HepG2 (cell line): ENCODE results near the gene PTPN14. TPM values are rescaled to one million over a fixed set of nuclear protein-coding genes. Genes with fewer than 3 reads are reported as not detected.

Experiments
- ATAC-seq: fragments of 200-7000 bp; cut with Tn5 transposase; 3 replicates; pipeline ENCODE4 v1.9.1; 2020; ENCODE audit warnings: mild to moderate bottlenecking, moderate library complexity
- BruUV-seq: library from RNA; stranded (reverse); fragments of 400-500 nt; replicated peaks from 2 replicates; lab custom pipeline; 2021; lab: Mats Ljungman, UMichigan
- CTCF ChIA-PET: fragments of 300-600 bp; formaldehyde crosslinking; extraction: SDS; loops from one replicate; lab custom pipeline; 2021; ENCODE audit warnings: low total read pairs, inconsistent platforms, low intra/inter-chr PET ratio; lab: Yijun Ruan, JAX
- POLR2A ChIA-PET: fragments of 350-600 bp; sonication (Branson Sonifier 250); formaldehyde crosslinking; loops from one replicate; lab custom pipeline; 2020; ENCODE audit warnings: antibody characterized with exemption, inconsistent platforms; lab: Yijun Ruan, JAX
- DNase-seq: peaks from one replicate; pipeline ENCODE4 v3.0.0-alpha.2; 2015; ENCODE audit warnings: low spot score
- FAIRE-seq: peaks from 3 replicates; lab custom pipeline; 2011; peaks lifted over from hg19 to GRCh38; lab: Jason Lieb, UNC
- H2AFZ ChIP-seq: one replicate; pipeline ENCODE4 v1.6.1; 2011; ENCODE audit warnings: low read length, inconsistent platforms
- H3K27ac ChIP-seq: fragments of 300-600 bp; 3 replicates; pipeline ENCODE4 v1.8.0; 2011; ENCODE audit warnings: mixed run types, mild to moderate bottlenecking, mixed read lengths, low read length, inconsistent platforms; ENCODE audit not compliant: insufficient read depth; ENCODE audit errors: extremely low read length
- H3K27me3 ChIP-seq, 2 experiments: fragments of 200-600 bp in 1 of 2; 2 replicates in 1 of 2; 3 replicates in 1 of 2; pipeline versions ENCODE4 v1.6.0 to v1.8.0; 2011; ENCODE audit warnings: low read length in 2 of 2, mild to moderate bottlenecking in 2 of 2, moderate library complexity in 2 of 2, inconsistent platforms in 1 of 2; ENCODE audit not compliant: insufficient read depth in 2 of 2, control insufficient read depth in 1 of 2
- H3K36me3 ChIP-seq, 2 experiments: fragments of 200-600 bp in 1 of 2; replicated peaks in 1 of 2; 2 replicates in 1 of 2; 3 replicates in 1 of 2; pipeline versions ENCODE4 v1.5.1 to v1.8.0; 2011; ENCODE audit warnings: low read length in 2 of 2, inconsistent platforms in 1 of 2; ENCODE audit not compliant: insufficient read depth in 2 of 2, control insufficient read depth in 1 of 2
- H3K4me1 ChIP-seq: 2 replicates; pipeline ENCODE4 v1.5.1; 2012; ENCODE audit warnings: low read length, inconsistent platforms; ENCODE audit not compliant: insufficient read depth
- H3K4me2 ChIP-seq: 2 replicates; pipeline ENCODE4 v1.6.0; 2011; ENCODE audit warnings: low read depth, low read length, inconsistent platforms
- H3K4me3 ChIP-seq, 3 experiments: fragments of 200-600 bp in 1 of 3; sonication (generic), shearing (Covaris generic) in 1 of 3; replicated peaks in 1 of 3; 2 replicates each; pipeline ENCODE4 v1.5.1; 2011 to 2016; ENCODE audit warnings: low read length in 3 of 3, inconsistent platforms in 2 of 3, low read depth in 2 of 3, mild to moderate bottlenecking in 2 of 3, control low read depth in 1 of 3, mixed read lengths in 1 of 3; ENCODE audit not compliant: insufficient read depth in 1 of 3
- H3K79me2 ChIP-seq: one replicate; pipeline ENCODE4 v1.6.1; 2011; ENCODE audit warnings: low read length, inconsistent platforms; ENCODE audit not compliant: insufficient read depth
- H3K9ac ChIP-seq: 2 replicates; pipeline ENCODE4 v1.6.0; 2011; ENCODE audit warnings: mild to moderate bottlenecking, low read depth, low read length, inconsistent platforms; ENCODE audit not compliant: insufficient read depth
- H3K9me3 ChIP-seq: 2 replicates; pipeline ENCODE4 v1.5.1; 2012; ENCODE audit warnings: mild to moderate bottlenecking, low read length
- H4K20me1 ChIP-seq: 2 replicates; pipeline ENCODE4 v1.6.0; 2011; ENCODE audit warnings: inconsistent platforms, mild to moderate bottlenecking, low read length, moderate library complexity; ENCODE audit not compliant: insufficient read depth
- ARNT ChIP-seq: fragments of 450-650 bp; IDR thresholded peaks from 2 replicates; pipeline ENCODE4 v1.6.1; 2017
- CENPX ChIP-seq: sonication (generic); formaldehyde crosslinking; IDR thresholded peaks from 2 replicates; pipeline ENCODE4 v1.9.0; 2021; ENCODE audit warnings: mild to moderate bottlenecking, missing genetic modification reagents, moderate library complexity
- FOSL1 ChIP-seq: sonication (generic); formaldehyde crosslinking; IDR thresholded peaks from 2 replicates; pipeline ENCODE4 v1.9.0; 2021; ENCODE audit warnings: missing genetic modification reagents, borderline replicate concordance
- PCBP1 ChIP-seq: fragments of 200-400 bp; formaldehyde crosslinking; IDR thresholded peaks from 2 replicates; pipeline ENCODE4 v1.6.1; 2017; ENCODE audit warnings: mild to moderate bottlenecking, low read depth, low read length, borderline replicate concordance
- SRSF1 ChIP-seq: fragments of 200-400 bp; formaldehyde crosslinking; optimal IDR thresholded peaks from 2 replicates; pipeline ENCODE3; 2017; ENCODE audit warnings: mild to moderate bottlenecking, low read depth, low read length, moderate library complexity
- ZNF253 ChIP-seq: sonication (generic); formaldehyde crosslinking; IDR thresholded peaks from 2 replicates; pipeline ENCODE4 v1.8.0; 2022; ENCODE audit warnings: mild to moderate bottlenecking, missing genetic modification reagents, borderline replicate concordance
- ZNF260 ChIP-seq: sonication (generic); formaldehyde crosslinking; IDR thresholded peaks from 2 replicates; pipeline ENCODE4 v1.4.0; 2020; ENCODE audit warnings: missing genetic modification reagents, low read depth, mild to moderate bottlenecking, borderline replicate concordance
- ZNF318 ChIP-seq: sonication (generic); formaldehyde crosslinking; IDR thresholded peaks from 2 replicates; pipeline ENCODE4 v1.4.0; 2020; ENCODE audit warnings: mild to moderate bottlenecking, missing genetic modification reagents
- ZNF33B ChIP-seq: sonication (generic); formaldehyde crosslinking; IDR thresholded peaks from 2 replicates; pipeline ENCODE4 v1.5.1; 2020; ENCODE audit warnings: mild to moderate bottlenecking, missing genetic modification reagents
- ZNF761 ChIP-seq: sonication (generic); formaldehyde crosslinking; conservative IDR thresholded peaks from 2 replicates; pipeline ENCODE4 v1.4.0; 2020; ENCODE audit warnings: mild to moderate bottlenecking, missing genetic modification reagents
- ZNF839 ChIP-seq: sonication (generic); formaldehyde crosslinking; IDR thresholded peaks from 2 replicates; pipeline ENCODE4 v1.4.0; 2020; ENCODE audit warnings: missing genetic modification reagents, mild to moderate bottlenecking, borderline replicate concordance
- WGBS: methylation state at CpG from one replicate; pipeline ENCODE4 v1.1.6; 2017; ENCODE audit warnings: low lambda C conversion rate; 5-methylcytosine and 5-hydroxymethylcytosine counted together
- in situ Hi-C: cut with HindIII; loops from 2 replicates; pipeline ENCODE4 v1.10.0; 2017; ENCODE audit warnings: low pct_unique_long_range_greater_than_20kb; ENCODE audit not compliant: extremely low pct_ligation_motif_present
- intact Hi-C: fragments of 100-400 bp; cut with micrococcal nuclease; formaldehyde crosslinking; loops from one replicate; pipeline ENCODE4 v1.10.0; 2022; ENCODE audit not compliant: unreplicated experiment
- polyA plus RNA-seq, 8 experiments: library from polyadenylated mRNA; depleted of rRNA in 3 of 8; stranded (reverse) in 7 of 8; unstranded in 1 of 8; fragments of >200 nt; fragmentation: Illumina TruSeq in 4 of 8; extraction: Trizol in 4 of 8; gene quantifications; 2 replicates each; pipeline versions ENCODE4 v1.2.1 to v1.2.3, GENCODE V29; 2011 to 2016; ENCODE audit warnings: low read depth in 4 of 8, missing spikeins in 1 of 8, mixed read lengths in 1 of 8; ENCODE audit not compliant: insufficient read depth in 1 of 8
- total RNA-seq, 5 experiments: library from RNA; depleted of rRNA; stranded (reverse); fragments of >200 nt; fragmentation: Illumina TruSeq; extraction: Trizol; gene quantifications; 2 replicates each; pipeline ENCODE4 v1.2.3, GENCODE V29; 2016; ENCODE audit warnings: low read depth in 1 of 5
- TF ChIP-seq, protein P1 (sequence below): sonication (generic); formaldehyde crosslinking; IDR thresholded peaks from 2 replicates; pipeline ENCODE4 v1.4.0; 2020; ENCODE audit warnings: mild to moderate bottlenecking, missing genetic modification reagents, borderline replicate concordance

PTPN14 gene
- total and polyA plus RNA-seq, 2 of the 13 experiments (the other 11 are each of a cell fraction or from before 2014, with no cell fraction given): 3.9 to 4.7 TPM

DNA sequence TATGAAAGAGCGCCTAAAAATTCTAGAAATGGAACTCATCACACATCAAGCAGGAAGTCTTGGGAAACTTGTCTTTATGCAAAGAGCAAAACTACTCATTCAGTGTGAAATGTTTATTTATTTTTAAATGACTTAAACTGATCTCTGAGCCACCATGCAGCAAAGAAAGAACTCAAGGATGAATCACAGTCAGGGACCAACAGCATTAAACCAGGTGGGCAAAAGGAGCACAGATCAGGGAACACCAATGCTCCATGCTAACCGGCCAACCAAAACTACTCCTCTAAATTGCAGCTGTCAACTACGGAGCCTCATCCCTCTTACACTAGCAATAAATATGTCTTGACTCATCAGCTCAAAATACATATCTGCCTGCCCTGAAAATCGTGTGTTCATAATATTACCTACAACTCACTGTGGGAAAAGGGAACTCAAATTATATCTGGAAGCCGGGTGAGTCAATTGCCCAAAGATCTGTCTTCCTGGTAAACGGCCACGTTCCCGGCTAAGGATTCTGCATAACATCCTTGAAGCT, 129.2 kb downstream of the PTPN14 start:
- H3K27ac ChIP-seq: no peak overlapping the region
- H3K4me1 ChIP-seq: no peaks in the 10 kb centered on the region
- no peak overlapping the region for H2AFZ ChIP-seq
- no TSS peak for BruUV-seq
- 80% methylated on average over 8 of the region's 8 CpGs for WGBS
- no peak overlapping the region for H3K4me3 ChIP-seq
- no peak overlapping the region for H3K9ac ChIP-seq
- no peak for FAIRE-seq
- H3K79me2 ChIP-seq: no peaks in the 10 kb centered on the region
- H3K27me3 ChIP-seq: no peaks in the 10 kb centered on the region
- no peak for DNase-seq
- H3K36me3 ChIP-seq: no peaks in the 10 kb centered on the region
- CTCF ChIA-PET: no interaction called here
- no peak overlapping the region for H3K4me2 ChIP-seq
- no peak for ATAC-seq
- no peaks in the 10 kb centered on the region for H4K20me1 ChIP-seq
- POLR2A ChIA-PET: no interaction called here
- intact Hi-C loops (no loop called here), in situ Hi-C loops (loop anchor here (10.0 kb wide), 1 partner anchor 143 kb away; no protein-coding TSS in a partner anchor)
- no peaks in the 10 kb centered on the region for H3K9me3 ChIP-seq
- TF ChIP-seq SRSF1 (no peak), PCBP1 (no peak), ZNF260 (CRISPR knock-in tag) (no peak), ZNF318 (no peak), ZNF33B (CRISPR knock-in tag) (no peak), ZNF253 (CRISPR knock-in tag) (no peak), ZNF839 (CRISPR knock-in tag) (no peak), ZNF761 (CRISPR knock-in tag) (no peak), ARNT (no peak), FOSL1 (no peak), CENPX (CRISPR knock-in tag) (no peak)
- TF ChIP-seq, protein P1, sequence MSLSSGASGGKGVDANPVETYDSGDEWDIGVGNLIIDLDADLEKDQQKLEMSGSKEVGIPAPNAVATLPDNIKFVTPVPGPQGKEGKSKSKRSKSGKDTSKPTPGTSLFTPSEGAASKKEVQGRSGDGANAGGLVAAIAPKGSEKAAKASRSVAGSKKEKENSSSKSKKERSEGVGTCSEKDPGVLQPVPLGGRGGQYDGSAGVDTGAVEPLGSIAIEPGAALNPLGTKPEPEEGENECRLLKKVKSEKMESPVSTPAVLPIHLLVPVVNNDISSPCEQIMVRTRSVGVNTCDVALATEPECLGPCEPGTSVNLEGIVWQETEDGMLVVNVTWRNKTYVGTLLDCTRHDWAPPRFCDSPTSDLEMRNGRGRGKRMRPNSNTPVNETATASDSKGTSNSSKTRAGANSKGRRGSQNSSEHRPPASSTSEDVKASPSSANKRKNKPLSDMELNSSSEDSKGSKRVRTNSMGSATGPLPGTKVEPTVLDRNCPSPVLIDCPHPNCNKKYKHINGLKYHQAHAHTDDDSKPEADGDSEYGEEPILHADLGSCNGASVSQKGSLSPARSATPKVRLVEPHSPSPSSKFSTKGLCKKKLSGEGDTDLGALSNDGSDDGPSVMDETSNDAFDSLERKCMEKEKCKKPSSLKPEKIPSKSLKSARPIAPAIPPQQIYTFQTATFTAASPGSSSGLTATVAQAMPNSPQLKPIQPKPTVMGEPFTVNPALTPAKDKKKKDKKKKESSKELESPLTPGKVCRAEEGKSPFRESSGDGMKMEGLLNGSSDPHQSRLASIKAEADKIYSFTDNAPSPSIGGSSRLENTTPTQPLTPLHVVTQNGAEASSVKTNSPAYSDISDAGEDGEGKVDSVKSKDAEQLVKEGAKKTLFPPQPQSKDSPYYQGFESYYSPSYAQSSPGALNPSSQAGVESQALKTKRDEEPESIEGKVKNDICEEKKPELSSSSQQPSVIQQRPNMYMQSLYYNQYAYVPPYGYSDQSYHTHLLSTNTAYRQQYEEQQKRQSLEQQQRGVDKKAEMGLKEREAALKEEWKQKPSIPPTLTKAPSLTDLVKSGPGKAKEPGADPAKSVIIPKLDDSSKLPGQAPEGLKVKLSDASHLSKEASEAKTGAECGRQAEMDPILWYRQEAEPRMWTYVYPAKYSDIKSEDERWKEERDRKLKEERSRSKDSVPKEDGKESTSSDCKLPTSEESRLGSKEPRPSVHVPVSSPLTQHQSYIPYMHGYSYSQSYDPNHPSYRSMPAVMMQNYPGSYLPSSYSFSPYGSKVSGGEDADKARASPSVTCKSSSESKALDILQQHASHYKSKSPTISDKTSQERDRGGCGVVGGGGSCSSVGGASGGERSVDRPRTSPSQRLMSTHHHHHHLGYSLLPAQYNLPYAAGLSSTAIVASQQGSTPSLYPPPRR (CRISPR knock-in tag): no peak
